OCI-M2 (cell line): Measurements from ENCODE around the gene SYPL2.
"Not testable (repeated sequence)": the region's sequence is repeated elsewhere in the genome, so short reads cannot be mapped to it uniquely, and the experiment has no call there.

Experiments used
- DNase-seq: peaks from one replicate; lab custom pipeline; 2025; ENCODE audit not compliant: unreplicated experiment; lab: John Stamatoyannopoulos, UW

The SYPL2 gene

DNA sequence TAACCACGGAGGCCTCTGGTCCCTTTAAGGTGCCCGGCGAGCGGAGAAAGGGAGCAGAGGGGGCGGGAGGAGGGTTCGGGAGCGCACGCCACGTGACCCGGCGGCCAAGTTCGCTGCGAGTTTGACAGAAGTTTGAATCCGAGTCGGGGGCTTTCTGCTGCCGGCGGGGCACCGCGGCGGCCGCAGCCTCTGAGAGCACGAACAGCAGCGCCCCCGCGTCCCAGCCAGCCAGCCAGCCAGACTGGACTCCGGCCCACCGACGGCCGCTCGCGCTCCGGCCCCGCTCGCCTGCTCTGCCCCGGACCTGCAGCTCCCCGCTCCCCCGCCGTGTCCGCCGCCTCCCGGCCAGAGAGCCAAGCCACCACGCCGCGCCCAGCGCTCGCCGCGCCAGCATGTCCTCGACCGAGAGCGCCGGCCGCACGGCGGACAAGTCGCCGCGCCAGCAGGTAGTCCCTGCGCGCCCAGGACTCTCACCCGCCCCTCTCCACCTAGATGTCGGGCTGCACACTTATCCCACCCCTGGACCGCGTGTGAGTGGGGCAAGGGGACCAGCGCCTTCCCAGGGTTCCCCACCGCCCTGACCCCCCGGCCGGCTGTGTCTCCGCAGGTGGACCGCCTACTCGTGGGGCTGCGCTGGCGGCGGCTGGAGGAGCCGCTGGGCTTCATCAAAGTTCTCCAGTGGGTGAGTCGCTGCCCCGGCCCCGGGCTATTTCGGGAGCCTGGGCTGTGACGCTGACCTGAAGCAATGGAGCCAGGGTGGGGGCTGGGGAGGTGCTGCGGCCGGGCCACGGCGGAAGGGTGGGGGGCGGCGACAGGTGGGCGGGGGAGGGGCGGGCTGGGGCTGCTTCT, at the start of gene SYPL2:
SYPL2 (plus strand) TSS at position 95 of the 849 bp plus-strand sequence; CDS start at position 393, 298 bp downstream.
- DNase-seq: no peak

DNA sequence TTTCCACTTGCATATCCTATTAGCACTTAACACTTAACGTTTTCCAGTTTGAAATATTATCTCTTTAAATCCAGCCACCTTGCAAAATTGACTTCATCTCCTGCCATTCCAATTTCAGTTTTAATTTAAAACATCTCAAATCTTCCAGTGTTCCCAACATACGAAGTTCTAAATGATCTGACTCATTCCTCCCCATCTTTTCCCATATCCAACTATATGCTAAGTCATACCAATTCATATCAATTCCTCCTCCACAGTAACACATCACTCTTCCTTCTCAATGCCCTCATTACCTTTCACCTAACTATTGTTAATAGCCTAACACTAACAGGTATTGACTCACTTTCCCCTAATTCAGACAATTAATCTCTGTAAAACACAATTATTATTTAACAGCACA, 42.8 kb upstream of the SYPL2 start:
- no peak for DNase-seq

DNA sequence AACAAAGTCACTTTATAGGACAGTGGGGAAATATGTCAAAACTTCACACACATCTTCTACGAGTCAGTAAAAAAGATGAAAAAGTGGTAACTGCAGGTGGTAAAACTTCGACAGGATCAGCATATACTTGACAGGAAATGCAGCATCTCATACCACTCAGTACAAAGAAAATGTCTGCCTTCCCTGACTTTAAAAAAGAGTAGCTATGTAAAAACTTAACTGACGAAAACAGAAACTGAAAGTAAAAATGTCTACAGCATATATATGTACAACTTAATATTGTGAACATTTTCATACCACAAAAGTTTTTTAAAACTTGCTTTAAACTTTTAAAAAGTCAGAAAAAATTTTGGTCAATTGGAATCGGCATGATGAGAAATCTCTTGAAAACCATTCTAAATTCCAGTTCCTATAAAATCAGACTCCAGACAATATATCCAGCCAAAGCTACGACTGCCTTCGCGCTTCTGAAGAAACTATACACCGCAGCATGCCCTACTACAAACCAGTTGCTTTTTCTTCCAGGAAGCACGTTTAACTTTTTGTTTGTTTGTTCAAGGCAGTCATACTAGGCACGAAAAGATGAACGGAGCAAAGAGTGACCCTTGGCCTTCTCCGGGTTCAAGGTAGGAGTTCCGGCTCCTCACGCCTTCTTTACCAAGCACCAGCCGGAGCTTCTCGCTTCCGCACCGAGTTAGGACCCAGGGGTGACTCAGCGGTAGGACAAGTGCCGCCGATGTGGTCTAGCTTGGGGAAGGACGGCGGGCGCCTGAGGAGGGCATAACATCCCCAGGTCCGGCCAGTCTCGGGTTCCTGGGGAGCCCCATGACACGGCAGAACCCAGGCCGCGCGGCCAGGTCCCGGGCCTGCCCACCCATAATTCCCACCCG, 40.7 kb upstream of the SYPL2 start:
- no peak for DNase-seq

DNA sequence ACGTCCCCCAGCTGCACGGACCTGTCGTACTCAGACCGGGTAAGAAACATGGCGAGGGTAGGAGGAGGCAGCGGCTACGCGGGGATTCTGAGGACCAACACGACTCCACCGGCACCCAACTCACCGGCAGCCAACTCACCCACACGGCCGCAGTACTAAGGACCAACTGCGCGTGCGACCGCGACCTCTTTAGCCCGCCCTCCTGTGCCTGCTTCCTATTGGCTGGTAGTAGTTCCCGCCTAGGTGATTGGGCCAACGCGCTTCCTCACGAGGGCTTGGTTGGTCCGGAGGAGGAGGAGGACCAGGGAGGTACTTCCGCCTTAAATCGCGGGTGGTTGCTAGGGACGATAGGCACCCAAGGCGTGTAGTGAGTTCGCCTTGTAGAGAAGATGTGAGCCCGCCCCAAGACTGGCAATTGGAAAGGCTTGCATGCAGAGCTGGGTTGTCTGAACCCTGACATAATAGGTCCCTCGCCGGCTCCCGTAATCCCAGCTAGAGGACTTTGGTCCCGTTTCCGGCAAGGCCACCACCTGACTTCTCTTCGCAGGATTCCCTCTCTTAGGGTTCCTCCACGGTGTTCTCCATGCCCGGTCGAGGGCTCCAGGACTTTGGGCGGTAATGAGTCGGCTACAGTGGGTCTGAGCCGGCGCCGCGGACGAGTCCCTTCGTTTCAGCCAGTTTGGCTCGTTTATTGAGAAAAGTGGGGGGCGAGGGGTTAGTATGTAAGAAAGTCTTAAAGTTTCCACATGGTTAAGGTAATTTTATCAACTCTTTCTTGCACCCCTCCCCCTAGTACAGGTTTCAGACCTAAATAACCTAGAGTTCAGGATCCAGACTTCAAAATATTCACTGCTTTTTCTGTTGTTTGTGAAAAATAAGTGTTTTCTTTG, 39.8 kb upstream of the SYPL2 start, which contains the start of gene PSMA5:
PSMA5 (minus strand) TSS at position 168 of the 890 bp plus-strand sequence; CDS start at position 50, 118 bp downstream.
- peak; percentile 86 for DNase-seq

GRCh38 chr1:109427171-109427467, 39.2 kb upstream of the SYPL2 start:
- DNase-seq: no peak

- DNase-seq: no peak
Observed at GRCh38 chr1:109432336-109432735, 34.0 kb upstream of the SYPL2 start.

DNA sequence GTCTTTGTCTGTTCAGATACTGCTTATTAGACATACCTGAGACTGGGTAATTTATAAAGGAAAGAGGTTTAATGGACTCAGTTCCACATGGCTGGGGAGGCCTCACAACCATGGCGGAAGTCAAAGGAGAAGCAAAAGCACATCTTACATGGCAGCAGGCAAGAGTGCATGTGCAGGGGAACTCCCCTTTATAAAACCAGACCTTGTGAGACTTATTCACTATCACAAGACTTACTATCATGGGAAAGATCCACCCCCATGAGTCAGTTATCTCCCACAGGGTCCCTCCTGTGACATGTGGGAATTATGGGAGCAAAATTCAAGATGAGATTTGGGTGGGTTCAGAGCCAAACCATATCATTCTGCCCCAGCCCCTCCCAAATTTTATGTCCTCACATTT, 33.0 kb upstream of the SYPL2 start:
- DNase-seq: no peak

- no peak for DNase-seq
Observed at GRCh38 chr1:109434484-109434883, 31.9 kb upstream of the SYPL2 start.

DNA sequence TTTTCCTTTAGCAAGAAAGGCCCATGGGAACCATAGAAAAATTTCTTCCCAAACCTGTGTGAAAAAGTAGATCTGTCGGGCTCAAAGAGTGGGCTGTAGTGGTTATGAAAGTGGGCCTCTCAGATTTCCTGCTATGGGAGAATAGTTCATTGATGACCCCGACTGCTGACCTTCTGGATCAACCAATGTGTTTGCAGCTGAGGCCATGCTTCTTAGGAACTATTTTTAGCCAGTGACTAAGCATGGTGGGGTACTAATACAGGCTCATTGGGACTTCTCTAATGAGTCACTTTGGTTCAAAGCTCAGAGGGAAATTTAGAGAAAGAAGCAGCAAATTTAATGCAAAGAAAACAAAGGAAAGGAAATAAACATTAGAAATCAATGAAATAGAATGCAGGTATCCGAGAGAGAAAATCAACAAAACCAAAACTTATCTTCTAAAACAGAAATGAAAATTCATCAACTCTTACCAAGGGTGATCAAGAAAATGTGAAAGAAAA, 27.5 kb upstream of the SYPL2 start:
- no peak for DNase-seq

GRCh38 chr1:109441069-109441468, 25.3 kb upstream of the SYPL2 start:
- DNase-seq: no peak

GRCh38 chr1:109443476-109443875, 22.9 kb upstream of the SYPL2 start:
- DNase-seq: no peak

GRCh38 chr1:109444346-109444745, 22.0 kb upstream of the SYPL2 start:
- no peak for DNase-seq

DNA sequence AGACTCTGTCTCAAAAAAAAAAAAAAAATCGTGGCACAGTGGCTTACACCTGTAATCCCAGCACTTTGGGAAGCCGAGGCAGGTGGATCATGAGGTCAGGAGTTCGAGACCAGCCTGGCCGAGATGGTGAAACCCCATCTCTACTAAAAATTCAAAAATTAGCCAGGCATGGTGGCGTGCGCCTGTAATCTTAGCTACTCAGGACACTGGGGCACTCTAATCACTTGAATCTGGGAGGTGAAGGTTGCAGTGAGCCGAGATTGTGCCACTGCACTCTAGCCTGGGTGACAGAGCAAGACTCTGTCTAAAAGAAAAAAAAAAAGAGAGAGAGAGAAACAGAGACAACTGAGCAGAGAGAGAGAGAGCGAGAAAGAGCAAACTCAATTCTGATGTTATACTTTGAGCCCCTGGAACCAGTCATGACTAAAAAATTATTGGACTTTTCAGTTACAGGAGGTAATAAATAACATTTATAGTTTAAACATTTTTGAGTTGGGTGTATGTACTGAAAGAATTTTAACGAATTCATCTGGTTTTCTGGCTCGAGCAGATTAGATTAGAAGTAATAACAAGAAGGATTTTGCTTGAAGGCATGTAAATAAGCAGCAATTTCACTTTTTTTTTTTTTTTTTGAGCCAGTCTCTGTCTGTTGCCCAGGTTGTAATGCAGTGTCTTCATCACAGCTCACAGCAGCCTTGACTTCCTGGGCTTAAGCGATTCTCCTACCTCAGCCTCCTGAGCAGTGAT, 20.2 kb upstream of the SYPL2 start:
- DNase-seq: not testable (repeated sequence)

DNA sequence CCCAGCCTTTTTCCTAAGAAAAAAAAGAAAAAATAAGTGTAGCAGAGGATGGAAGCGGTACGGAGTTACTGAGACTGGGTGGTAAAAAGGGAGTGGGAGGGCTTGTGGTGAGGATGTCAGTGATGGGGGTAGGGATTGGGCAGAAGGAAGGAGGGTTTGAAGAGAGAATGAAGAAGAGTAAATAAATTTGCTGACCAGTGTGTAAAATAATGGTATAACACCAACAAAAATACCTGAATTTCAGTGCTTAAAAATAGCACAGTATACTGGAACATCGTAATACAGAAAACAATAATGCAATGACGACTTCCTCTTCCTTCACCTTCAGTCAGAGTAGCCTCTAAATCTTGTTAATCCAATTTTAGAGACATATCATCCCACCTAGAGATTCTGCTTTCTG, 18.8 kb upstream of the SYPL2 start:
- no peak for DNase-seq

- no peak for DNase-seq
Observed at GRCh38 chr1:109454497-109455133, 11.7 kb upstream of the SYPL2 start.

DNA sequence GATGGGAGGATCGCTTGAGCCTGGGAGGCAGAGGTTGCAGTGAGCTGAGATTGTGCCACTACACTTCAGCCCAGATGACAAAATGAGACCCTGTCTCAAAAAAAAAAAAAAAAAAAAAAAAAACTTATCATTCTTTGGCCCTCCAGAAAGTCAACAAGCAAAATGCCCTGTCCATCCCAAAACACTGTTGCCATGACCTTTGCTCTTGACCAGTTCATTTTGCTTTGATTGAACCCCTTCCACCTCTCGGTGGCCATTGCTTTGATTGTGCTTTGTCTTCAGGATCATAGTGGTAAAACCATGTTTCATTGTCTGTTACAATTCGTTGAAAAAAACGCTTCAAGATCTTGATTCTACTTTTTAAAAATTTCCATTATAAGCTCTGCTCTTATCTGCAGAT, 8.5 kb upstream of the SYPL2 start:
- DNase-seq: no peak

GRCh38 chr1:109466125-109466451, 258 bp upstream of the SYPL2 start:
- DNase-seq: no peak

DNA sequence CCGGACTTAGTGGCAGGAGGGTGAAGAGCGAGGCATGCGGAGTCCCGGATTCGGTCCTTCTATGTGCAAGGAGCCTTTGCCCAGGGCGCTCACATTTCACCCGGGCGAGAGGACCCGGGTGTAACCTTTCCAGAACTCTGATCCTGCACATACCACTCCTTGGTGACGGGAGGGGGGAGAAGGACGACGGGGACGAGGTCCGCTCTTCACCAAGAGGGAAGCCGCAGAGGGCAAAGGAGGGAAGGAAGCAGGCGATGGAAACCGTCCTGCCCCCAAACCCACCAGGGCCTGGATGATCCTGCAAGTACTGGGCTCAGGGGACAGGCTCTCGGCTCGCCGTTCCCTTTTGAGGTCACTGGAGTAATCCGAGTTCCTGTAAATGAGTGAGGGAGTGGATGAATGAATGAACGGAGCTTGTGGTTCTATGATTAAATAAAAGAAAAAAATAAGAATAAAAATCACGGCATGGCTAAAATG, 993 bp downstream of the SYPL2 start:
- DNase-seq: no peak

GRCh38 chr1:109468061-109468460, 1.7 kb downstream of the SYPL2 start:
- DNase-seq: no peak

GRCh38 chr1:109468903-109469302, 2.6 kb downstream of the SYPL2 start:
- no peak for DNase-seq
